Left lung (tissue), 10 donors: ENCODE data around the gene SPHK1. TPM values are rescaled to one million over a fixed set of nuclear protein-coding genes. Genes with fewer than 3 reads are reported as not detected.

Experiments
- ATAC-seq: fragments of 200-7000 bp; cut with Tn5 transposase; one replicate; pipeline ENCODE4 v1.9.1; 2020; ENCODE audit warnings: moderate library complexity
- DNase-seq, 4 donors: peaks; one replicate each; pipeline ENCODE4 v3.0.0-alpha.2; 2013 to 2020
- H3K27ac ChIP-seq, 2 donors: fragments of 200-600 bp; sonication (generic) in 1 of 2; one replicate each; pipeline versions ENCODE4 v1.5.0 to v1.8.0; 2020 to 2021
- H3K27me3 ChIP-seq, 2 donors: fragments of 200-600 bp; sonication (generic) in 1 of 2; one replicate each; pipeline versions ENCODE4 v1.5.0 to v1.8.0; 2020 to 2021
- H3K36me3 ChIP-seq, 2 donors: fragments of 200-600 bp; sonication (generic) in 1 of 2; one replicate each; pipeline versions ENCODE4 v1.5.0 to v1.8.0; 2020 to 2021
- H3K4me1 ChIP-seq, 2 donors: fragments of 200-600 bp; one replicate each; pipeline ENCODE4 v1.8.0; 2021
- H3K4me3 ChIP-seq, 2 donors: fragments of 200-600 bp; sonication (generic) in 1 of 2; one replicate each; pipeline versions ENCODE4 v1.5.0 to v1.8.0; 2020 to 2021; ENCODE audit warnings: mild to moderate bottlenecking in 1 of 2
- H3K9me3 ChIP-seq, 2 donors: fragments of 200-600 bp; sonication (generic) in 1 of 2; one replicate each; pipeline versions ENCODE4 v1.5.0 to v1.8.0; 2020 to 2021
- intact Hi-C, 2 donors: fragments of 100-400 bp; cut with DNase I; formaldehyde crosslinking; loops; one replicate each; pipeline versions ENCODE4 v1.11.2 to v1.14.2; 2022
- polyA plus RNA-seq, 6 donors: library from polyadenylated mRNA; unstranded; fragments of 120-200 nt; gene quantifications; one replicate each; pipeline ENCODE4 v1.2.1, GENCODE V29; 2013; ENCODE audit not compliant: insufficient read length in 6 of 6
- total RNA-seq, 2 donors: library from RNA; stranded (reverse); fragmentation: NEBNext Ultra II Directional; extraction: Animal tissue kit (Norgen Biotek cat#: 25700); gene quantifications; one replicate each; pipeline ENCODE4 v1.2.1, GENCODE V29; 2021
- TF ChIP-seq, protein P1 (sequence below), 2 donors: fragments of 200-600 bp; sonication (generic) in 1 of 2; IDR thresholded peaks; one replicate each; pipeline versions ENCODE4 v1.5.0 to v1.8.0; 2021; ENCODE audit warnings: antibody characterized with exemption in 2 of 2
- donor health status: DM: no; HTN: yes; CAD: no.
- donor health status: DM: no; HTN: no; CAD: no.

The SPHK1 gene
- total and polyA plus RNA-seq, 8 donors, result 4.4 to 35.1 (median 5.7) TPM

DNA sequence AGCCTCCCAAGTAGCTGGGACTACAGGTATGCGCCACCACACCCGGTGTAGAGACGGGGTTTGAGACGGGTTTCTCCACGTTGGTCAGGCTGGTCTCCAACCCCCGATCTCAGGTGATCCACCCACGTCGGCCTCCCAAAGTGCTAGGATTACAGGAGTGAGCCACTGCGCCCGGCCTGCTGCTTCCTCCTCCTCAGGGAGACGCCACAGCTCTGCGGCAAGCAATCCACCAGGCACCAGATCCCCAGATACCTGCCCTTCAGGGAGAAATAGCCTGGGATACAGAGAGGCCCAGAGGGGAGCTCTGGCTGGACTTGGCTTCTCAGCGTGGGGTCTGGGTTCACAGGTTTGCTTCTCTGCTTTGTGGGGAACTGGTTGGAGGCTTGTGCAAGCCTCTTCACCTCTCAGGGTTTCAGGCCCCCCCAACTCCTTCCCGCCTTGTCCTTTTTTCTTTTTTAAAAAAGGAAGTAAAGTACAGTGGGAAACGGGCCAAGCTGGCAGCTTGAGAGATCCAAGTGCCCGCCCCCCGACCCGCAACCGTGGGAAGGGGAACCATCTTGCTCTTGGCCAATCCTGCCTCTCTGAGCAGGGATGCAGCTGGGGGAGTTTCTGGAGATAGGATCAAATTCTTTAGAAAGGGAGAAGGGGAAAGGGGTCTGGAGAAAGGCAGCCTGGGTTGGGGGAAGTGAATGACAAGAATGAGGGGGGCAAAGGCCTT, 2.6 kb upstream of the SPHK1 start:
- H3K36me3 ChIP-seq, result peaks cover 0 to 3% of the 10 kb centered on the region in 2 donors
- TF ChIP-seq, protein P1, sequence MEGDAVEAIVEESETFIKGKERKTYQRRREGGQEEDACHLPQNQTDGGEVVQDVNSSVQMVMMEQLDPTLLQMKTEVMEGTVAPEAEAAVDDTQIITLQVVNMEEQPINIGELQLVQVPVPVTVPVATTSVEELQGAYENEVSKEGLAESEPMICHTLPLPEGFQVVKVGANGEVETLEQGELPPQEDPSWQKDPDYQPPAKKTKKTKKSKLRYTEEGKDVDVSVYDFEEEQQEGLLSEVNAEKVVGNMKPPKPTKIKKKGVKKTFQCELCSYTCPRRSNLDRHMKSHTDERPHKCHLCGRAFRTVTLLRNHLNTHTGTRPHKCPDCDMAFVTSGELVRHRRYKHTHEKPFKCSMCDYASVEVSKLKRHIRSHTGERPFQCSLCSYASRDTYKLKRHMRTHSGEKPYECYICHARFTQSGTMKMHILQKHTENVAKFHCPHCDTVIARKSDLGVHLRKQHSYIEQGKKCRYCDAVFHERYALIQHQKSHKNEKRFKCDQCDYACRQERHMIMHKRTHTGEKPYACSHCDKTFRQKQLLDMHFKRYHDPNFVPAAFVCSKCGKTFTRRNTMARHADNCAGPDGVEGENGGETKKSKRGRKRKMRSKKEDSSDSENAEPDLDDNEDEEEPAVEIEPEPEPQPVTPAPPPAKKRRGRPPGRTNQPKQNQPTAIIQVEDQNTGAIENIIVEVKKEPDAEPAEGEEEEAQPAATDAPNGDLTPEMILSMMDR (IDR thresholded peaks at IDR 0.05), result no peak
- DNase-seq, result peak in 2 of 4 donors; percentile 49 to 73
- peaks cover 0 to 22% of the 10 kb centered on the region in 2 donors for H3K27me3 ChIP-seq
- peaks cover 28 to 58% of the 10 kb centered on the region in 2 donors for H3K4me1 ChIP-seq
- no peaks in the 10 kb centered on the region for H3K9me3 ChIP-seq
- ATAC-seq, result no peak
- peak overlapping the region in 1 of 2 donors; percentile 73 for H3K4me3 ChIP-seq
- peak overlapping the region in 1 of 2 donors; percentile 92 for H3K27ac ChIP-seq
- intact Hi-C loops, result no loop called here

DNA sequence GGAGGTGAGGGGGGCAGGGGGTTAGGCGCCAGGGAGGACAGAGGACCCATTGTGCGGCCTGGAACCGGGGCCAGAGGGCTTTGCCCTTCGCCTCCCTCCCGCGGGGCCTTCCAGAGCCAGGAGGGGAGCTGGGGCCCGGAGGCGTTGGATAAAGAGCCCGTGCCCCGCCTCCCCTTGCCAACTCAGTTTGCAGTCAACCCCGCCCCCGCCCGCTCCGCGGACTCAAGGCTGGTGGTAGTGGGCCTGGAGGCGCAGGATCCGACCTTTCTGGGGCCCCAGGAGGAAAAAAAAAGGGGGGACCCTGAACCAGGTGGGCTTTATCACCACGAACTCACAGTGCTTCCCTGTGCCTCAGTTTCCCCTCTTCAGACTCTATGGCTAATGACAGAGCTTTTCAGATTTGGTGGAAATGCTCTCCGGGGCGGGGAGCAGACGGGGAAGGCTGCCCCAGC, 2.0 kb upstream of the SPHK1 start:
- Histone ChIP-seq H3K4me3 (peak overlapping the region; percentile 60 to 73), H3K36me3 (peaks cover 0 to 9% of the 10 kb centered on the region in 2 donors), H3K27ac (peak overlapping the region; percentile 80 to 92), H3K27me3 (peaks cover 0 to 22% of the 10 kb centered on the region in 2 donors), H3K9me3 (no peaks in the 10 kb centered on the region), H3K4me1 (peaks cover 28 to 63% of the 10 kb centered on the region in 2 donors)
- TF ChIP-seq, protein P1 (IDR thresholded peaks at IDR 0.05), result no peak
- peak in 2 of 4 donors; percentile 45 to 85 for DNase-seq
- intact Hi-C loops, result no loop called here
- no peak for ATAC-seq

DNA sequence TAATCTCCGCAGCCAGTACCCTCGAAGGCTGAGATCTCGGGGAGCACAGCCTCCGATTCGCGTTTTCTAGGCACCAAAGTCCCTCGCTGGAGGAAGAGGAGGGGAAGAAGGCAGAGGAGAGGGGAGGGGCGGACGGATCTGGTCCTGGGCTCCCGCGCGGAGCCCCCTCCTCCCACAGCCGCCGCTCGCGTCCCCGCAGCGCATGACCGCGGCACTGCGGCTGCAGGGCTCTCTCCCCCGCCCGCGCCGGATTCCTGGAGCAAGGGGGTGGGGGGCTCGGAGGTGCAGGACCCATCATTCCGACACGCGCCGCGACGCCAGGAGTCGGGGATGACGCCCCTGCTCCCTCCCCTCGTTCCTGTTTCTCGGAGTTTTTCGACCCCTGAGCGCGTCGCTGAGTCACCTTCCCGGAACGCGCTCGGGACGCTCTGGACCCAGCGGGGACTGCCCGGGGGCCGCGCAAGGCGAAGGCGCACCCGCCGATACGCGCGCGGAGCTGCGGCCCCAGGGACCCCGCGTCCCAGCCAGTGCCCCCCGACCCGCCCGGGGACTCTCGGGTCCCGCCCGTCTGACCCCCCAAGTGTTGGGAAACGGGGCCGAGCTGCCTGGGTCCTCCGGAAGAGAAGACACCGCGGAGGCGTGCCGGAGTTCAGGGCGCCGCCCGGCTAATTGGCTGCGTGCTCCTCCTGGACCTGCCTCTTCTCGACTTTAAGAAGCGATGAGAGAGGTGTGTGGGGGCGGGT, 1.4 kb upstream of the SPHK1 start:
- peak; percentile 51 for ATAC-seq
- peaks cover 28 to 66% of the 10 kb centered on the region in 2 donors for H3K4me1 ChIP-seq
- intact Hi-C loops, result no loop called here

DNA sequence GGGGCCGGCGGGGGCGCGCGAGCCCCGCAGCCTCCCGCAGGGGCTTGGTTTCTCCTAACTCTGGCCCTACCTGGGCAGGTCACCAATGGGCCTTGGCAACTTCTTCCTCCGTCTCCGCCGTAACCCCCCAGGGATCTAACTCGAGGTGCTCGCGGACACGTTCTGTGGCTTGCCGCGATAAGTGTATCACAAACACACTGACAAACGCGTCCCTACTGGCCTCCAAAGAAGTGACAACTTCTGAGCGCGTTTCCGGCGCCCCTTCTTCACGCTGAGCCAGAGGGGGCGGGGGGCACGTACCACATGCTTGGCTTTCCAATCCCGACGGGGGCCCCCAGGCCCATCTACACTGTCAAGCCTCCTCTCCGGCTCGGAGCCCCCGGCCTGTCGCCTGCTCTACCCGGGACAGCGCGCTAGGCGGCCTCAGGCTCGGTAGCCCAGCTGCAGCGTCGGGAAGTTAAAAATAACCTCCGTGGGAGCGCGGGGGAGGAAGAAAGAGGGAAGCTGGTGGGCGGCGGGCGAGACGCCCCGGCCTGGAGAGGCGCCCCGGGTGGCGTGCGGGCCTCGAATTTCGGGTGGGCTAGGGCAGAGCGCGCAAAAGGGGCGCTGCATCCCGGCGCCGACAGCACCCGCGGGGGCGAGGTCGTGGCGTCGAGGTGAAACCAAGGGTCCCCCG, 725 bp upstream of the SPHK1 start:
- Histone ChIP-seq H3K27ac (peak overlapping the region; percentile 80 to 92), H3K36me3 (peaks cover 0 to 17% of the 10 kb centered on the region in 2 donors), H3K27me3 (peaks cover 0 to 22% of the 10 kb centered on the region in 2 donors), H3K4me3 (peak overlapping the region; percentile 60 to 73), H3K4me1 (peaks cover 28 to 62% of the 10 kb centered on the region in 2 donors), H3K9me3 (no peaks in the 10 kb centered on the region)
- intact Hi-C loops, result no loop called here
- DNase-seq (peak in 2 of 4 donors; percentile 59 to 89), ATAC-seq (peak; percentile 33)
- TF ChIP-seq, protein P1 (IDR thresholded peaks at IDR 0.05), result peak in 1 of 2 donors; percentile 34

More for the DNA sequence above, 1.4 kb upstream of the SPHK1 start:
- Histone ChIP-seq H3K27ac (peak overlapping the region; percentile 80 to 92), H3K27me3 (peaks cover 0 to 22% of the 10 kb centered on the region in 2 donors), H3K9me3 (no peaks in the 10 kb centered on the region), H3K4me3 (peak overlapping the region; percentile 60 to 73), H3K36me3 (peaks cover 0 to 14% of the 10 kb centered on the region in 2 donors)
- DNase-seq, result peak in 2 of 4 donors; percentile 72 to 92
- TF ChIP-seq, protein P1 (IDR thresholded peaks at IDR 0.05), result no peak
